ENCODE data around the gene CACNG6.

The CACNG6 gene

GRCh38 chr19:53966931-53967330 lies 24.5 kb upstream of the CACNG6 start:
- DNase-seq (ENCODE audit: low read depth), result no peak
- no peak for TF ChIP-seq CTCF (conservative IDR thresholded peaks at IDR 0.05; ENCODE audit: control insufficient read depth, insufficient read depth, low read depth, low read length)
- no peak overlapping the region for H3K4me3 ChIP-seq (ENCODE audit: control insufficient read depth, low read depth, low read length)

- DNase-seq (ENCODE audit: low read depth), result no peak
- no peak for TF ChIP-seq CTCF (conservative IDR thresholded peaks at IDR 0.05; ENCODE audit: control insufficient read depth, insufficient read depth, low read depth, low read length)
- no peak overlapping the region for H3K4me3 ChIP-seq (ENCODE audit: control insufficient read depth, low read depth, low read length)
Measured at GRCh38 chr19:53969366-53969765, 22.1 kb upstream of the CACNG6 start.

GRCh38 chr19:53971673-53972072 lies 19.8 kb upstream of the CACNG6 start:
- TF ChIP-seq CTCF (conservative IDR thresholded peaks at IDR 0.05; ENCODE audit: control insufficient read depth, insufficient read depth, low read depth, low read length), result no peak
- no peak for DNase-seq (ENCODE audit: low read depth)
- no peak overlapping the region for H3K4me3 ChIP-seq (ENCODE audit: control insufficient read depth, low read depth, low read length)

GRCh38 chr19:53977429-53977990 lies 13.9 kb upstream of the CACNG6 start:
- peak; percentile 80 for DNase-seq (ENCODE audit: low read depth)
- no peak overlapping the region for H3K4me3 ChIP-seq (ENCODE audit: control insufficient read depth, low read depth, low read length)
- TF ChIP-seq CTCF (conservative IDR thresholded peaks at IDR 0.05; ENCODE audit: control insufficient read depth, insufficient read depth, low read depth, low read length), result no peak

GRCh38 chr19:53977991-53978731 lies 13.3 kb upstream of the CACNG6 start:
- TF ChIP-seq CTCF (conservative IDR thresholded peaks at IDR 0.05; ENCODE audit: control insufficient read depth, insufficient read depth, low read depth, low read length), result no peak
- peak overlapping the region; percentile 9 for H3K4me3 ChIP-seq (ENCODE audit: control insufficient read depth, low read depth, low read length)
- DNase-seq (ENCODE audit: low read depth), result peak; percentile 80

GRCh38 chr19:53978975-53979801 lies 12.2 kb upstream of the CACNG6 start:
- no peak for DNase-seq (ENCODE audit: low read depth)
- peak overlapping the region; percentile 37 for H3K4me3 ChIP-seq (ENCODE audit: control insufficient read depth, low read depth, low read length)
- TF ChIP-seq CTCF (conservative IDR thresholded peaks at IDR 0.05; ENCODE audit: control insufficient read depth, insufficient read depth, low read depth, low read length), result no peak
